ENCODE data around the gene OR51G1. TPM values are rescaled to one million over a fixed set of nuclear protein-coding genes. Genes with fewer than 3 reads are reported as not detected.

OR51G1 gene
- total and polyA plus RNA-seq, 4 donors, result not detected

GRCh38 chr11:4922304-4922703 lies 1.8 kb downstream of the OR51G1 start:
- H3K36me3 ChIP-seq (ENCODE audit: control insufficient read depth in 4 of 4, insufficient read depth in 3 of 4, low read depth in 1 of 4, low read length in 3 of 4), result no peaks in the 10 kb centered on the region
- no peak for TF ChIP-seq FOXA2 (IDR thresholded peaks at IDR 0.05)
- TF ChIP-seq CTCF (IDR thresholded peaks at IDR 0.05; ENCODE audit: low read depth, low read length, missing input control), result no peak
- no peak for TF ChIP-seq YY1 (IDR thresholded peaks at IDR 0.05)
- TF ChIP-seq ATF3 (IDR thresholded peaks at IDR 0.05), result no peak
- no peak for TF ChIP-seq REST (IDR thresholded peaks at IDR 0.05)
- TF ChIP-seq FOXA1 (IDR thresholded peaks at IDR 0.05), result no peak
- H3K4me3 ChIP-seq (ENCODE audit: low read depth in 1 of 3, low read length in 3 of 3), result no peak overlapping the region
- no peak overlapping the region for H3K9ac ChIP-seq (ENCODE audit: low read depth in 1 of 2, low read length in 2 of 2)
- no peak for DNase-seq (ENCODE audit: low spot score)
- no peaks in the 10 kb centered on the region for H3K27me3 ChIP-seq (ENCODE audit: control insufficient read depth in 4 of 4, insufficient read depth in 4 of 4, low read length in 3 of 4)
- H3K27ac ChIP-seq (ENCODE audit: low read depth in 1 of 2, low read length in 2 of 2), result no peak overlapping the region
- 66% methylated on average over 1 of the region's 1 CpG for WGBS
- no peaks in the 10 kb centered on the region for H3K4me1 ChIP-seq (ENCODE audit: control insufficient read depth in 4 of 4, insufficient read depth in 4 of 4, low read length in 3 of 4)
- peaks cover 0 to 3% (median 0%) of the 10 kb centered on the region in 4 donors for H3K9me3 ChIP-seq (ENCODE audit: control insufficient read depth in 4 of 4, low read length in 3 of 4)

- Histone ChIP-seq H3K4me1 (ENCODE audit: control insufficient read depth in 4 of 4, insufficient read depth in 4 of 4, low read length in 3 of 4) (no peaks in the 10 kb centered on the region), H3K4me3 (ENCODE audit: low read depth in 1 of 3, low read length in 3 of 3) (no peak overlapping the region), H3K36me3 (ENCODE audit: control insufficient read depth in 4 of 4, insufficient read depth in 3 of 4, low read depth in 1 of 4, low read length in 3 of 4) (no peaks in the 10 kb centered on the region), H3K27me3 (ENCODE audit: control insufficient read depth in 4 of 4, insufficient read depth in 4 of 4, low read length in 3 of 4) (no peaks in the 10 kb centered on the region), H3K27ac (ENCODE audit: low read depth in 1 of 2, low read length in 2 of 2) (no peak overlapping the region), H3K9ac (ENCODE audit: low read depth in 1 of 2, low read length in 2 of 2) (no peak overlapping the region), H3K9me3 (ENCODE audit: control insufficient read depth in 4 of 4, low read length in 3 of 4) (peaks cover 0 to 3% (median 0%) of the 10 kb centered on the region in 4 donors)
- no peak for DNase-seq (ENCODE audit: low spot score)
- TF ChIP-seq TAF1 (conservative IDR thresholded peaks at IDR 0.05), result no peak
- no peak for TF ChIP-seq JUND (IDR thresholded peaks at IDR 0.05)
- no peak for TF ChIP-seq YY1 (IDR thresholded peaks at IDR 0.05)
- TF ChIP-seq FOXA1 (IDR thresholded peaks at IDR 0.05), result no peak
- TF ChIP-seq REST (IDR thresholded peaks at IDR 0.05), result no peak
- no peak for TF ChIP-seq RAD21 (IDR thresholded peaks at IDR 0.05)
- no peak for TF ChIP-seq MAX (IDR thresholded peaks at IDR 0.05)
- no peak for TF ChIP-seq ATF3 (IDR thresholded peaks at IDR 0.05)
- TF ChIP-seq EGR1 (IDR thresholded peaks at IDR 0.05; ENCODE audit: low read depth in 2 of 2), result no peak
- TF ChIP-seq RXRA (IDR thresholded peaks at IDR 0.05), result no peak
- no peak for TF ChIP-seq NR2F2 (IDR thresholded peaks at IDR 0.05)
- TF ChIP-seq FOXA2 (IDR thresholded peaks at IDR 0.05), result no peak
- 77% methylated on average over 1 of the region's 1 CpG for WGBS
Observed at GRCh38 chr11:4921796-4922195, 2.3 kb downstream of the OR51G1 start.
